ENCODE data around the gene FNBP1. TPM values are rescaled to one million over a fixed set of nuclear protein-coding genes. Genes with fewer than 3 reads are reported as not detected.

The FNBP1 gene
- total RNA-seq, 1 donor from 2014 or later, result 87.2 TPM

DNA sequence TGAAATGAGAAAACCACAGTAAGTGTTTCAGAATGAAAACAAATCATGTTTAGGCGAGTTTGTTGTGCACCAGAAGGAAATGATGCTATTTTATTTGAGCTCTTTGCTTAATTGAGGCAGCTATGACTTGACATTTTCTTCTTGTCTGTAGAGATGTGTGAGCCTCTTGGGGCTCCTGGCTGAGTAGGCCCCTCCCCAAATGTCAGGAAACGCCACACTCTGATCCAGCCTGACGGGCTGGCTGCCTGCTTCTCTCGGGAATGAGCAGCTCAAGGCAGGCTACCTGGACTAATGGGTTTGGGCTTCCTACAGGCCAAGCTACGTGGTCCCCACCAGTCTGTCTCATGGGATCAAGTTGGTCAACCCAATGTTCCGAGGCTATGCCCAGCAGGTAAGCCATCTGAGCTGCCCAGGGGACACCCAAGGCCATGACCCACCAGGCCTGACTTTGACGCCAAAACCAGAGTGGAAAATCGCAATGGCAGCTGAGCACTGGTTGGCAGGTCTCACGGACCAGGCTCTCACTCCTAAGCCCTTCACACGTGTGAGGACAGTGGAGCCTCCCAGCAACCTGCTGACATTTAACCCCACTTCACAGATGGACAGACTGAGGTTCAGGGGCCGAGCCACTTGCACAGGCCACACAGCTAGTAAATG, 177.9 kb downstream of the FNBP1 start:
- DNase-seq (ENCODE audit: low spot score in 2 of 2), result no peak
- intact Hi-C loops (cut with DNase I), result no loop called here
- Histone ChIP-seq H3K27ac (no peak overlapping the region), H3K4me1 (no peaks in the 10 kb centered on the region), H3K27me3 (no peaks in the 10 kb centered on the region), H3K36me3 (peaks cover 73 to 82% of the 10 kb centered on the region in 2 donors), H3K4me3 (no peak overlapping the region), H3K9me3 (no peaks in the 10 kb centered on the region)
- TF ChIP-seq, protein P1, sequence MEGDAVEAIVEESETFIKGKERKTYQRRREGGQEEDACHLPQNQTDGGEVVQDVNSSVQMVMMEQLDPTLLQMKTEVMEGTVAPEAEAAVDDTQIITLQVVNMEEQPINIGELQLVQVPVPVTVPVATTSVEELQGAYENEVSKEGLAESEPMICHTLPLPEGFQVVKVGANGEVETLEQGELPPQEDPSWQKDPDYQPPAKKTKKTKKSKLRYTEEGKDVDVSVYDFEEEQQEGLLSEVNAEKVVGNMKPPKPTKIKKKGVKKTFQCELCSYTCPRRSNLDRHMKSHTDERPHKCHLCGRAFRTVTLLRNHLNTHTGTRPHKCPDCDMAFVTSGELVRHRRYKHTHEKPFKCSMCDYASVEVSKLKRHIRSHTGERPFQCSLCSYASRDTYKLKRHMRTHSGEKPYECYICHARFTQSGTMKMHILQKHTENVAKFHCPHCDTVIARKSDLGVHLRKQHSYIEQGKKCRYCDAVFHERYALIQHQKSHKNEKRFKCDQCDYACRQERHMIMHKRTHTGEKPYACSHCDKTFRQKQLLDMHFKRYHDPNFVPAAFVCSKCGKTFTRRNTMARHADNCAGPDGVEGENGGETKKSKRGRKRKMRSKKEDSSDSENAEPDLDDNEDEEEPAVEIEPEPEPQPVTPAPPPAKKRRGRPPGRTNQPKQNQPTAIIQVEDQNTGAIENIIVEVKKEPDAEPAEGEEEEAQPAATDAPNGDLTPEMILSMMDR (IDR thresholded peaks at IDR 0.05), result no peak

GRCh38 chr9:129863059-129863690, 179.8 kb downstream of the FNBP1 start:
- Histone ChIP-seq H3K27me3 (no peaks in the 10 kb centered on the region), H3K36me3 (peaks cover 67 to 77% of the 10 kb centered on the region in 2 donors), H3K27ac (no peak overlapping the region), H3K4me1 (no peaks in the 10 kb centered on the region), H3K9me3 (no peaks in the 10 kb centered on the region), H3K4me3 (no peak overlapping the region)
- intact Hi-C loops (cut with DNase I), result no loop called here
- no peak for DNase-seq (ENCODE audit: low spot score in 2 of 2)
- TF ChIP-seq, protein P1 (IDR thresholded peaks at IDR 0.05), result no peak

DNA sequence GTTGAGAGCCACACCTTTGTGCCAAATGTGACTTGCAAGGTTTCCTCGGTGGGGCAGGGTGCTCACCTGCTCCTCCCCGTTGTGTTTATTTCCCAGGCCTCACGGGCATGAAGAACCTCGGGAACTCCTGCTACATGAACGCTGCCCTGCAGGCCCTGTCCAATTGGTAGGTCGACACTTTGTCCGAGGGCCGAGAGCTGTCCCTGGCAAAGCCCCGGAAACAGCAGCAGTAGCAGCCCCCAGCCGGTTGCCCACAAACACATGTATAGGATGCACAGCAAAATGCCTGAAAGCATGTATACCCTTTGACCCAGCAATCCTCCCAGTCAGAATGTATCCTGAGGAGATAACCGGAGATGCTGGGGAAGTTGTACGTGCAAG, 181.6 kb downstream of the FNBP1 start:
- Histone ChIP-seq H3K27ac (no peak overlapping the region), H3K4me1 (peaks cover 2 to 7% of the 10 kb centered on the region in 2 donors), H3K4me3 (no peak overlapping the region), H3K9me3 (no peaks in the 10 kb centered on the region), H3K36me3 (peaks cover 52 to 68% of the 10 kb centered on the region in 2 donors), H3K27me3 (no peaks in the 10 kb centered on the region)
- DNase-seq (ENCODE audit: low spot score in 2 of 2), result no peak
- intact Hi-C loops (cut with DNase I), result no loop called here
- TF ChIP-seq, protein P1 (IDR thresholded peaks at IDR 0.05), result no peak

DNA sequence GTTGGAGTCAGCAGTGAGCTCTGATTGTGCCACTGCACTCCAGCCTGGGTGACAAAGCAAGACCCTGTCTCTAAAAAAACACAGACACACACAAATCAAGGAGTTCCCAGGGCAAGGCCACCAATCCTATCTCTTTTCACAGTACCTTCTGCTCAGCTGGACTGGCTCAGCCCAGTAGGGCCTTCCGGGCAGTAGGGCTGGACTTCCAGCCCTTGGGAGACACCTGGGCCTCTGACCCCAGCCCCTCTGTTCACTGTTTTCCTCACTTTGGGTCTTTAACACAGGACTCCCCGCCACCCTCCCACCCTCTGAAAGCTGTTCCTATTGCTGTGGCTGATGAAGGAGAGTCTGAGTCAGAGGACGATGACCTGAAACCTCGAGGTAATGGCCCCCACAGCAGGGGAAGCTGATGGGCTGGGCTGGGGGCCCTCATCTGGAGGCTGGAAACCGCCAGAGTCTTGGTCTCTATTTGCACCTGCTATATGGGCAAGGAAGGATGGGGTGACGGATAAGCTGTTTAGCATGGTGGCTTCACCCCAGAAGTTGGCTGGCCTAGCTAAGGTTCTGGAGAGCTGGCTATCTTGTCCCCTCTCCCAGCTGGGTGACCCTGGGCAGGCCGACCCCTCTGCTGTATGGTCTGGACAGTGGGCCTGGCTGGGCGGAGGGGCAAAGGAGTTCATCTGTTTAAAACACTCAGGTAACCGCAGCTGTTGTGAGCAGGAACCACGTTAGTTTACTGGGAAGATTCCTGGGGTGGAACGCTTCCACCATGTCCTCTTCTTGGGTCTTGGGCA, 182.1 kb downstream of the FNBP1 start:
- Histone ChIP-seq H3K9me3 (no peaks in the 10 kb centered on the region), H3K4me3 (no peak overlapping the region), H3K27ac (peak overlapping the region in 1 of 2 donors; percentile 18), H3K27me3 (no peaks in the 10 kb centered on the region), H3K4me1 (peaks cover 8 to 13% of the 10 kb centered on the region in 2 donors), H3K36me3 (peaks cover 48 to 62% of the 10 kb centered on the region in 2 donors)
- TF ChIP-seq, protein P1 (IDR thresholded peaks at IDR 0.05), result no peak
- intact Hi-C loops (cut with DNase I), result no loop called here
- DNase-seq (ENCODE audit: low spot score in 2 of 2), result no peak

GRCh38 chr9:129858167-129858962, 184.6 kb downstream of the FNBP1 start:
- no peaks in the 10 kb centered on the region for H3K9me3 ChIP-seq
- TF ChIP-seq, protein P1 (IDR thresholded peaks at IDR 0.05), result no peak
- intact Hi-C loops (cut with DNase I), result no loop called here
- DNase-seq (ENCODE audit: low spot score in 2 of 2), result no peak
- peaks cover 43 to 58% of the 10 kb centered on the region in 2 donors for H3K36me3 ChIP-seq
- H3K27ac ChIP-seq, result peak overlapping the region; percentile 75 to 80
- peaks cover 10 to 20% of the 10 kb centered on the region in 2 donors for H3K4me1 ChIP-seq
- H3K27me3 ChIP-seq, result no peaks in the 10 kb centered on the region
- H3K4me3 ChIP-seq, result no peak overlapping the region
